K562 (cell line): ENCODE results near the gene NR3C2. TPM values are rescaled to one million over a fixed set of nuclear protein-coding genes. Genes with fewer than 3 reads are reported as not detected.

Experiments
- ATAC-seq: fragments of 200-7000 bp; cut with Tn5 transposase; 3 replicates; pipeline ENCODE4 v1.9.1; 2020; ENCODE audit warnings: moderate library complexity
- BruUV-seq: library from RNA; stranded (reverse); fragments of 400-500 nt; replicated peaks from 2 replicates; lab custom pipeline; 2021; lab: Mats Ljungman, UMichigan
- CTCF ChIA-PET: fragments of 300-600 bp; formaldehyde crosslinking; extraction: SDS; loops from one replicate; lab custom pipeline; 2021; ENCODE audit warnings: low intra/inter-chr PET ratio; lab: Yijun Ruan, JAX
- POLR2A ChIA-PET: fragments of 300-600, 350-650 bp; sonication (Branson Sonifier 250); formaldehyde crosslinking; extraction: SDS; loops from one replicate; lab custom pipeline; 2021; ENCODE audit warnings: antibody characterized with exemption, inconsistent platforms; lab: Yijun Ruan, JAX
- DNase-seq, 4 experiments: peaks; one replicate each; pipeline versions ENCODE4 v3.0.0 to v3.0.0-alpha.2; 2011 to 2018; ENCODE audit warnings: low spot score in 3 of 4, mixed read lengths in 3 of 4; ENCODE audit errors: extremely low read depth in 1 of 4
- FAIRE-seq: peaks from 2 replicates; lab custom pipeline; 2011; peaks lifted over from hg19 to GRCh38; lab: Jason Lieb, UNC
- H2AFZ ChIP-seq: 2 replicates; pipeline ENCODE4 v1.6.0; 2011; ENCODE audit warnings: low read depth, low read length, control low read depth, inconsistent platforms
- H3K27ac ChIP-seq: fragments of 200-600 bp; 3 replicates; pipeline ENCODE4 v1.8.0; 2011; ENCODE audit warnings: low read depth, mild to moderate bottlenecking, control low read depth, inconsistent platforms, low read length, moderate library complexity, mixed read lengths; ENCODE audit errors: extremely low read depth
- H3K27me3 ChIP-seq, 2 experiments: fragments of 300-600 bp in 1 of 2; 2 replicates in 1 of 2; 3 replicates in 1 of 2; pipeline versions ENCODE4 v1.6.0 to v1.8.0; 2011; ENCODE audit warnings: inconsistent platforms in 2 of 2, low read length in 2 of 2, mild to moderate bottlenecking in 1 of 2, mixed read lengths in 1 of 2, moderate library complexity in 1 of 2; ENCODE audit not compliant: control insufficient read depth in 2 of 2, insufficient read depth in 2 of 2
- H3K36me3 ChIP-seq: fragments of 300-600 bp; 3 replicates; pipeline ENCODE4 v1.8.0; 2011; ENCODE audit warnings: mild to moderate bottlenecking, low read length, inconsistent platforms; ENCODE audit not compliant: control insufficient read depth, insufficient read depth
- H3K4me1 ChIP-seq, 2 experiments: fragments of 200-600 bp in 1 of 2; replicated peaks in 1 of 2; 2 replicates in 1 of 2; 3 replicates in 1 of 2; pipeline versions ENCODE4 v1.5.1 to v1.8.0; 2011; ENCODE audit warnings: inconsistent platforms in 2 of 2, low read length in 2 of 2, mild to moderate bottlenecking in 1 of 2, mixed read lengths in 1 of 2, moderate library complexity in 1 of 2; ENCODE audit not compliant: control insufficient read depth in 2 of 2, insufficient read depth in 2 of 2
- H3K4me2 ChIP-seq: 2 replicates; pipeline ENCODE4 v1.6.1; 2011; ENCODE audit warnings: low read length, control low read depth, inconsistent platforms, mixed read lengths; ENCODE audit not compliant: insufficient read depth
- H3K4me3 ChIP-seq: fragments of 200-600 bp; sonication (generic), shearing (Covaris generic); 2 replicates; pipeline ENCODE4 v1.5.1; 2016; ENCODE audit warnings: control low read depth, inconsistent platforms
- H3K79me2 ChIP-seq: fragments of 200-600 bp; 3 replicates; pipeline ENCODE4 v1.8.0; 2011; ENCODE audit warnings: low read length, inconsistent platforms; ENCODE audit not compliant: control insufficient read depth, insufficient read depth
- H3K9ac ChIP-seq, 2 experiments: 2 replicates each; pipeline versions ENCODE4 v1.6.0 to v1.6.1; 2011; ENCODE audit warnings: low read depth in 2 of 2, low read length in 2 of 2, control low read depth in 1 of 2, inconsistent platforms in 1 of 2, mild to moderate bottlenecking in 1 of 2, mixed read lengths in 1 of 2; ENCODE audit not compliant: insufficient read depth in 1 of 2
- H3K9me1 ChIP-seq: one replicate; pipeline ENCODE4 v1.6.0; 2011; ENCODE audit warnings: inconsistent platforms, mild to moderate bottlenecking, low read length, moderate library complexity; ENCODE audit not compliant: control insufficient read depth, insufficient read depth
- H3K9me3 ChIP-seq: replicated peaks from 2 replicates; pipeline ENCODE4 v1.5.1; 2011; ENCODE audit warnings: low read depth, low read length, inconsistent platforms; ENCODE audit not compliant: control insufficient read depth, insufficient read depth
- H4K20me1 ChIP-seq: replicated peaks from 2 replicates; pipeline ENCODE4 v1.6.1; 2011; ENCODE audit warnings: low read length, inconsistent platforms, mixed read lengths; ENCODE audit not compliant: control insufficient read depth, insufficient read depth
- BACH1 ChIP-seq: fragments of 200-800 bp; sonication (Bioruptor generic); IDR thresholded peaks from 2 replicates; pipeline ENCODE4 v1.6.1; 2016; ENCODE audit warnings: missing genetic modification characterization, missing compliant biosample characterization
- E2F3 ChIP-seq: fragments of 250-450 bp; sonication (Bioruptor Pico); IDR thresholded peaks from 2 replicates; pipeline ENCODE4 v1.4.0; 2020; ENCODE audit warnings: mild to moderate bottlenecking
- ELK1 ChIP-seq: sonication (generic); formaldehyde crosslinking; IDR thresholded peaks from 2 replicates; pipeline ENCODE4 v1.8.1; 2022; ENCODE audit warnings: missing genetic modification reagents
- JUNB ChIP-seq: fragments of 450-650 bp; formaldehyde crosslinking; conservative IDR thresholded peaks from 2 replicates; pipeline ENCODE4 v1.4.0; 2020; ENCODE audit warnings: mild to moderate bottlenecking
- POLR3G ChIP-seq: IDR thresholded peaks from 2 replicates; pipeline ENCODE4 v1.6.1; 2011; ENCODE audit not compliant: insufficient read length, insufficient replicate concordance; ENCODE audit errors: extremely low read depth
- RFX5 ChIP-seq: IDR thresholded peaks from 2 replicates; pipeline ENCODE4 v1.6.1; 2011; ENCODE audit warnings: low read depth, mild to moderate bottlenecking, improper control_type of control experiment, low read length
- SMAD4 ChIP-seq: fragments of 250-450 bp; sonication (Bioruptor Pico); conservative IDR thresholded peaks from 2 replicates; pipeline ENCODE4 v1.8.0; 2021; ENCODE audit warnings: inconsistent platforms, mild to moderate bottlenecking, moderate library complexity
- SRF ChIP-seq, 2 experiments: fragments of 250-450, 450-650 bp in 1 of 2; sonication (Bioruptor Pico) in 1 of 2; sonication (generic) in 1 of 2; formaldehyde crosslinking; IDR thresholded peaks; 2 replicates each; pipeline versions ENCODE4 v1.5.0 to v1.5.1; 2020 to 2022; ENCODE audit warnings: mild to moderate bottlenecking in 1 of 2, missing genetic modification reagents in 1 of 2
- STAG1 ChIP-seq: sonication (generic); formaldehyde crosslinking; IDR thresholded peaks from 2 replicates; pipeline ENCODE4 v1.5.0; 2020; ENCODE audit warnings: missing genetic modification reagents, borderline replicate concordance
- THRB ChIP-seq: fragments of 450-650 bp; formaldehyde crosslinking; conservative IDR thresholded peaks from 2 replicates; pipeline ENCODE4 v1.4.0; 2022; ENCODE audit warnings: mild to moderate bottlenecking, missing genetic modification characterization
- WGBS: fragments of 100-300 bp; shearing (Covaris generic); methylation state at CpG from one replicate; pipeline ENCODE4 v1.1.6; 2016; ENCODE audit warnings: low coverage, mixed read lengths; ENCODE audit not compliant: insufficient coverage; ENCODE audit errors: missing lambda C conversion rate; 5-methylcytosine and 5-hydroxymethylcytosine counted together
- in situ Hi-C: fragments of 300-500 bp; cut with MboI; formaldehyde crosslinking; loops from 4 replicates; pipeline ENCODE4 v1.15.0; 2018; ENCODE audit warnings: inconsistent platforms, mixed read lengths
- intact Hi-C: fragments of 100-400 bp; cut with micrococcal nuclease; formaldehyde crosslinking; loops from 2 replicates; pipeline ENCODE4 v1.14.2; 2022
- polyA plus RNA-seq, 8 experiments: library from polyadenylated mRNA; depleted of rRNA in 4 of 8; stranded (reverse) in 5 of 8; unstranded in 3 of 8; fragments of >200 nt; fragmentation: Nextera tagmentation in 2 of 8; fragmentation: Illumina TruSeq in 1 of 8; extraction: Ambion mirVana in 2 of 8; extraction: Trizol in 1 of 8; gene quantifications; 2 replicates each; pipeline versions ENCODE4 v1.2.1 to v1.2.3, GENCODE V29; 2011 to 2014; ENCODE audit warnings: inconsistent platforms in 1 of 8, missing spikeins in 1 of 8
- total RNA-seq, 7 experiments: library from RNA; depleted of rRNA in 6 of 7; stranded (reverse); fragments of >200 nt in 6 of 7; fragmentation: Illumina TruSeq in 2 of 7; extraction: Trizol in 2 of 7; gene quantifications; 2 replicates each; pipeline versions ENCODE4 v1.2.1 to v1.2.3, GENCODE V29; 2011 to 2021; ENCODE audit warnings: low replicate concordance in 1 of 7
- TF ChIP-seq, protein P1 (sequence below): fragments of 450-650 bp; IDR thresholded peaks from 2 replicates; pipeline ENCODE4 v1.6.1; 2014; ENCODE audit warnings: low read depth, mild to moderate bottlenecking, moderate library complexity, borderline replicate concordance
- TF ChIP-seq, protein P2 (sequence below): sonication (generic); formaldehyde crosslinking; IDR thresholded peaks from 2 replicates; pipeline ENCODE4 v1.8.0; 2023; ENCODE audit warnings: mild to moderate bottlenecking, missing genetic modification reagents

The NR3C2 gene
- total and polyA plus RNA-seq, 9 of the 15 experiments (the other 6 are each of a cell fraction or from before 2014, with no cell fraction given): 0.01 to 0.28 (median 0.16) TPM; not detected in 2

- TF ChIP-seq BACH1 (tag) (no peak), JUNB (CRISPR knock-in tag) (no peak)
These were observed 352.2 kb downstream of the NR3C2 start (continued) for GRCh38 chr4:148090029-148090428.

DNA sequence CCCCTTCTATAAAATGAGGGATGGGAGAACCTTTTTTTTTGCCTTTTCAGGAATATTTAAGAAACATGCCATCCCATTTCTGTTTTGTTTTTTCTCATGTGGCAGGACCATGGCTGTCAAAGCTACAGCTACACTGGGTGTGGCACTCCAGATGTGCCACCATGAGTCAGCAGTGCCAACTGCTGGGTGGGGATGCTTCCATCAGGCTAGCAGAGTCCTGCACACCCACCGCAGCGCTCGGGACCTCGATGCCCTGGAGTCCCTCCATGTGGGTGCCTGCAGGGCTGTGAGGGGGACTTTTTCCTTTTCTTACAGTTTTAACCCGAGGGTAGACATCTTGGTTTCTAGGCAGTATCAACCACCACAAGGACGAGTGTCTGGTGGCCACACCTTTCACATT is 352.6 kb downstream of the NR3C2 start:
- H3K4me3 ChIP-seq: no peak overlapping the region
- H3K9me1 ChIP-seq: no peaks in the 10 kb centered on the region
- ATAC-seq (no peak), DNase-seq (no peak), FAIRE-seq (no peak)
- BruUV-seq: no TSS peak
- no peaks in the 10 kb centered on the region for H3K9me3 ChIP-seq
- H3K4me1 ChIP-seq: no peaks in the 10 kb centered on the region
- no peak overlapping the region for H3K27ac ChIP-seq
- no peak overlapping the region for H2AFZ ChIP-seq
- no peaks in the 10 kb centered on the region for H3K79me2 ChIP-seq
- ChIA-PET POLR2A (interaction anchor here (0.7 kb wide), 1 partner anchor 304 kb away, joined by 3 read pairs; no protein-coding TSS in a partner anchor), CTCF (no interaction called here)
- no peaks in the 10 kb centered on the region for H3K36me3 ChIP-seq
- H3K4me2 ChIP-seq: no peak overlapping the region
- TF ChIP-seq STAG1 (CRISPR knock-in tag) (no peak), ELK1 (CRISPR knock-in tag) (no peak), SRF (CRISPR knock-in tag; IDR thresholded peaks at IDR 0.05) (no peak), POLR3G (no peak), E2F3 (no peak), SMAD4 (no peak), RFX5 (no peak), THRB (no peak)
- TF ChIP-seq, protein P1, sequence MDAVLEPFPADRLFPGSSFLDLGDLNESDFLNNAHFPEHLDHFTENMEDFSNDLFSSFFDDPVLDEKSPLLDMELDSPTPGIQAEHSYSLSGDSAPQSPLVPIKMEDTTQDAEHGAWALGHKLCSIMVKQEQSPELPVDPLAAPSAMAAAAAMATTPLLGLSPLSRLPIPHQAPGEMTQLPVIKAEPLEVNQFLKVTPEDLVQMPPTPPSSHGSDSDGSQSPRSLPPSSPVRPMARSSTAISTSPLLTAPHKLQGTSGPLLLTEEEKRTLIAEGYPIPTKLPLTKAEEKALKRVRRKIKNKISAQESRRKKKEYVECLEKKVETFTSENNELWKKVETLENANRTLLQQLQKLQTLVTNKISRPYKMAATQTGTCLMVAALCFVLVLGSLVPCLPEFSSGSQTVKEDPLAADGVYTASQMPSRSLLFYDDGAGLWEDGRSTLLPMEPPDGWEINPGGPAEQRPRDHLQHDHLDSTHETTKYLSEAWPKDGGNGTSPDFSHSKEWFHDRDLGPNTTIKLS: no peak
- TF ChIP-seq, protein P2, sequence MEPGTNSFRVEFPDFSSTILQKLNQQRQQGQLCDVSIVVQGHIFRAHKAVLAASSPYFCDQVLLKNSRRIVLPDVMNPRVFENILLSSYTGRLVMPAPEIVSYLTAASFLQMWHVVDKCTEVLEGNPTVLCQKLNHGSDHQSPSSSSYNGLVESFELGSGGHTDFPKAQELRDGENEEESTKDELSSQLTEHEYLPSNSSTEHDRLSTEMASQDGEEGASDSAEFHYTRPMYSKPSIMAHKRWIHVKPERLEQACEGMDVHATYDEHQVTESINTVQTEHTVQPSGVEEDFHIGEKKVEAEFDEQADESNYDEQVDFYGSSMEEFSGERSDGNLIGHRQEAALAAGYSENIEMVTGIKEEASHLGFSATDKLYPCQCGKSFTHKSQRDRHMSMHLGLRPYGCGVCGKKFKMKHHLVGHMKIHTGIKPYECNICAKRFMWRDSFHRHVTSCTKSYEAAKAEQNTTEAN (CRISPR knock-in tag): no peak
- no peak overlapping the region for H3K9ac ChIP-seq
- WGBS: 0% methylated on average over 6 of the region's 6 CpGs
- no peaks in the 10 kb centered on the region for H4K20me1 ChIP-seq
- H3K27me3 ChIP-seq: no peaks in the 10 kb centered on the region
- intact Hi-C loops (no loop called here), in situ Hi-C loops (no loop called here)
